GM12872 (cell line): ENCODE measurements around the gene UGT1A3.

Experiments
- CTCF ChIP-seq: IDR thresholded peaks from 3 replicates; pipeline ENCODE4 v1.5.1; 2011; ENCODE audit warnings: low read depth, mild to moderate bottlenecking, low read length, moderate library complexity; ENCODE audit not compliant: insufficient read depth

UGT1A3 gene

DNA sequence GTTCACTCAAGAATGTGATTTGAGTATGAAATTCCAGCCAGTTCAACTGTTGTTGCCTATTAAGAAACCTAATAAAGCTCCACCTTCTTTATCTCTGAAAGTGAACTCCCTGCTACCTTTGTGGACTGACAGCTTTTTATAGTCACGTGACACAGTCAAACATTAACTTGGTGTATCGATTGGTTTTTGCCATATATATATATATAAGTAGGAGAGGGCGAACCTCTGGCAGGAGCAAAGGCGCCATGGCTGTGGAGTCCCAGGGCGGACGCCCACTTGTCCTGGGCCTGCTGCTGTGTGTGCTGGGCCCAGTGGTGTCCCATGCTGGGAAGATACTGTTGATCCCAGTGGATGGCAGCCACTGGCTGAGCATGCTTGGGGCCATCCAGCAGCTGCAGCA lies 31.2 kb downstream of the UGT1A3 start, which contains the start of gene UGT1A1:
Gene UGT1A1, plus strand, starts transcription at position 228 of the 400 bp plus-strand sequence. Its CDS starts 18 bp downstream, at position 246.
- no peak for TF ChIP-seq CTCF

DNA sequence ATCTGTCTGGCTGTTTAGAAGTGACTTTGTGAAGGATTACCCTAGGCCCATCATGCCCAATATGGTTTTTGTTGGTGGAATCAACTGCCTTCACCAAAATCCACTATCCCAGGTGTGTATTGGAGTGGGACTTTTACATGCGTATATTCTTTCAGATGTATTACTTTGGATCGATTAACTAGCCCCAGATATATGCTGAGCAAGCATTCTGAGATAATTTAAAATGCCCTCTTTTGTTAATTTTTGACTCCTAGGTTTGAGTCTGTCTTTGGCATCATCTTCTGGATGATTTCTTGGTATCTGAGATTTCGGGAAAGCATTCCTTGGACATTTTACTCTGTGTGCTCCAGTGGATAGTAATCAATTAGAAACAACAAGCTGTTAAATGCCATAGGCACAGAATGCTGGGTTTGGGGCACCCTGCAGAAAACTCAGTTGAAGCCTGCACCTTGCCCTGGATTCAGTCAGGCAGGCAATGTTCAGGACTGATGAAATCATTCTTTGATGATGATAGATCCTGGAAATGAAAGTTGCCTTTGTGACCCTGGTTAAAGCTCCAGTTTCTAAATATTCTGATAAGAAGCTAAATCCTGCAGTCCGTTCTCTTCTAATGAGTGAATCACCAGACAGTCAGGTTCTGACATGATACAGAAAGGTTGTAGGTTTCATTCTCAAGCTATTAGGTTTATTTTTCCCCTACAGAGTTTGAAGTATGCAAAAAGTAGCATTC lies 32.4 kb downstream of the UGT1A3 start:
- no peak for TF ChIP-seq CTCF

DNA sequence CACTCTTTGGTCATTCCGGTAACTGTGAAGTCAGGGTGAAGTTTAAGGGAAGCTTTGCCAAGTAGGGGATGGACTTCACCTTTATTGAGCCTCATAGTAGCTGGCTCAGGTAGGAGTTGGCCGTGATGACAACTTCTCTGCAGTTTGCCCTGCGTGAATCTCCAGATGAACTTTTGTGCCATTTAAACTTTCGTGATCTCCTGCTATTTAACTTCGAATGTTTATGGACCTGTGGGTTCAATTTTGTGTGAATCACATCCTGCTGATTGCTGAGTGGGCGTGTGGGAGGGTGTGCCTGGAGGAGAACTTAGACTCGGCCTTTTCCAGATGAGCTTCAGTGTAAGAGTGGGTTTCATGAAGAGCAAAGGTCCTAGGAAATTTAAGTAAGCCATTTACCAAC lies 35.4 kb downstream of the UGT1A3 start:
- TF ChIP-seq CTCF: no peak

- TF ChIP-seq CTCF: no peak
Observed at GRCh38 chr2:233764761-233765160, 35.9 kb downstream of the UGT1A3 start.

DNA sequence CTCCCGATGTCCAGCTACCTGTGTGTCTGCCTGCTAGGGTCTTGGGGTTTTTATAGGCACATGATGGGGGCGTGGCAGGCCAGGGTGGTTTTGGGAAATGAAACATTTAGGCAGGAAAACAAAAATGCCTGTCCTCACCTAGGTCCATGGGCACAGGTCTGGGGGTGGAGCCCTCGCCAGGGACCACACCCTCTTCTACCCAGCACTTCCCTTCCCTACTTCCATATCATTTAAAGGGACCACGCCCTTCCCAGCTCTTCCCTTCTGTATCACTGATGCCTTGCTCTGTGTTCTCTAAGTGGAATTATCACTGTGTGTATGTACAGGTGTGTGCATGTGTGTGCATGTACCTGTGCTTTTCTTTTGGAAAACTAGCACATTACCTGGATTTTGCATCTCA lies 37.6 kb downstream of the UGT1A3 start:
- no peak for TF ChIP-seq CTCF

DNA sequence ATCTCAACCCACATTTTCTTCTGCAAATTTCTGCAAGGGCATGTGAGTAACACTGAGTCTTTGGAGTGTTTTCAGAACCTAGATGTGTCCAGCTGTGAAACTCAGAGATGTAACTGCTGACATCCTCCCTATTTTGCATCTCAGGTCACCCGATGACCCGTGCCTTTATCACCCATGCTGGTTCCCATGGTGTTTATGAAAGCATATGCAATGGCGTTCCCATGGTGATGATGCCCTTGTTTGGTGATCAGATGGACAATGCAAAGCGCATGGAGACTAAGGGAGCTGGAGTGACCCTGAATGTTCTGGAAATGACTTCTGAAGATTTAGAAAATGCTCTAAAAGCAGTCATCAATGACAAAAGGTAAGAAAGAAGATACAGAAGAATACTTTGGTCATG lies 39.2 kb downstream of the UGT1A3 start:
- TF ChIP-seq CTCF: no peak

- no peak for TF ChIP-seq CTCF
Observed at GRCh38 chr2:233769260-233769659, 40.4 kb downstream of the UGT1A3 start.

- no peak for TF ChIP-seq CTCF
Observed at GRCh38 chr2:233772153-233772552, 43.3 kb downstream of the UGT1A3 start.
